CD1c-positive myeloid dendritic cell (primary cell): ENCODE data around the gene EXOC2.

Source experiments
- DNase-seq: peaks from one replicate; pipeline ENCODE4 v3.0.0-alpha.2; 2016; ENCODE audit errors: extremely low spot score

Gene EXOC2

GRCh38 chr6:446418-447366 is 246.2 kb downstream of the EXOC2 start:
- peak; percentile 29 for DNase-seq

GRCh38 chr6:445571-446417 is 247.1 kb downstream of the EXOC2 start:
- DNase-seq, result no peak

GRCh38 chr6:444653-445275 is 248.2 kb downstream of the EXOC2 start:
- no peak for DNase-seq

GRCh38 chr6:443621-444159 is 249.2 kb downstream of the EXOC2 start:
- no peak for DNase-seq

DNA sequence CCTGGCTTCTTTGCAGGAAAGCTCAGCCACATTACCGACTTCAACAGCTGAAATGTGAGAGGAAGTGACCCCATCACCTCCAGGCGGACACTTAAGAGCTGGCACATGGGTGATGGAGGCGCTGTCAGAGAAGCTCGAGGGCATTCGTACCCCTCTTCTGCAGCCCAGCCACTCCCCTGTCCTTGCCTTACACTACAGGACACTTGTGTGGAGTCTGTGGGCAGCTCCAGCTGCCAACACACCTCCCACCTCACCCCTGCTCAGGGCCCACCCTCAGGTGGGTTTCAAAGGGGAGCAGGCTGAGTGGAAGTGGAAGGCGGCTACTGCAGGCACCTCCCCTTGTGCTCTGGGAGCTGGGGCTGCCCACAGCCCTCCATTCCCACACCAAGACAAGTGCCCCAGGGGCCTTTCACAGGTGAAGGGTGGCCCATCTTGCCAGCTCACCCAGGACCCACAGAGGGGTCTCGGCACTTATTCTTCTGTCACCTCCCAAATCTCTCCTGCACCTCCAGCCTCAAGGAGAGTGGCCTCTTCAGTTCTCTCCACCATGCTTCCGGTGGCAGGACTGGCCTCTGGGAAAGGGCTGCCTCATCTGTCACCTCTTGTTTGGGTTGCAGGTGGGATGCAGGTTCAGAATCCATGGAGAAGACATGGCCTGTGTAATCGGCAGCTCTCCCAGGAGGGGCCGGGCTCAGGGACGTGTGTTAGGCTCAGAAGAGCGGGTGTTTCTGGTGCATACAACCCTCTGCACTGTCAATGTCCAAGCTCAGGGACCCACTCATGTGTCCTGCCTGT is 251.6 kb downstream of the EXOC2 start:
- DNase-seq, result no peak

DNA sequence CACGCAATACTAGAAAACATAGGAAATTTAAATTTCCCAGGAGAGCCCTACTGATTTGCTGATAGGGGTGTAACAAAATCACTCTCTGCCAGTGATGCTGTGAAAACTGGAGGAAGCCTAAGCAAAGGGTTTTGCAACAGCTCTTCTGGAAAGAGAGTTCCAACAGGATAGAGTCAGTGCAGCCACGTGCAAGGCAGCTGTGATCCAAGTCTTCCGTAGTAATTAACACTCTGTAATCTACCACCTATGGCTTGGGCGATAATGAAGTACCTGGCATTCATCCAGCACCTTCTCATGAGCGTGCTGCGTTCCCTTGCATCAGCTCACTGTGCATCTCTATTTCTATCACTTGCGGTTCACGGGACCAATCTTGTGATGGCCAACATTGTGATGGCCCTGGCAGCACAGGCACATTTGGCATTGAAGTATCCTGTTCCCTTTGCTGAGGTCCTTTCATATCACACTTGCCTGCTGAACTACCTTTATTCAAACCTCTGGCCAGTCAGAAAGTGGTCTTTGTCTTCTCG is 253.2 kb downstream of the EXOC2 start:
- no peak for DNase-seq

DNA sequence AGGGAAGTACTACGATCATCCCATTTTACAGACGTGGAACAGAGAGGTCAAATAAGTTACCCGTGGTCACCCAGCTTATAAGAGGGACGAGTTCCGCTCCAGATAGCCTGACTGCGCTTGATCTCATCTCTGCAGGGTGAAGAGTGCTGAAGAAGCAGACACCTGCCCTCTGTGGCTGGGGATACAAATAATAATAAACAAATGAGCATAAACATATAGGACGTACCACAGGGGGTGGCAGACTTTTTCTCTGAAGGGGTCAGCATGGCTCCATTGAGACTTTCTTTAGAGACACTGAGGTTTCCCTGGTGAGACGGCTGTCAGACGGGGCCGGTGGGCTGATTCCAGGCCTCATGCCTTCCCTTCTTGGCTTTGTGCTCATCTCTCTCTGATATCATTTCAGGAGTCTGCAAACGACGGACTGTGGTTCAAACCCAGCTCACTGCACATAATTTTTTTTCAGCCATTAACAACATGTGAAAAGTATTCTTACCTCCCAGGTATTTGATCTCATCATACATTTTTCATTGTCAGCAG is 254.2 kb downstream of the EXOC2 start:
- no peak for DNase-seq

GRCh38 chr6:437037-437392 is 255.9 kb downstream of the EXOC2 start:
- DNase-seq, result no peak

DNA sequence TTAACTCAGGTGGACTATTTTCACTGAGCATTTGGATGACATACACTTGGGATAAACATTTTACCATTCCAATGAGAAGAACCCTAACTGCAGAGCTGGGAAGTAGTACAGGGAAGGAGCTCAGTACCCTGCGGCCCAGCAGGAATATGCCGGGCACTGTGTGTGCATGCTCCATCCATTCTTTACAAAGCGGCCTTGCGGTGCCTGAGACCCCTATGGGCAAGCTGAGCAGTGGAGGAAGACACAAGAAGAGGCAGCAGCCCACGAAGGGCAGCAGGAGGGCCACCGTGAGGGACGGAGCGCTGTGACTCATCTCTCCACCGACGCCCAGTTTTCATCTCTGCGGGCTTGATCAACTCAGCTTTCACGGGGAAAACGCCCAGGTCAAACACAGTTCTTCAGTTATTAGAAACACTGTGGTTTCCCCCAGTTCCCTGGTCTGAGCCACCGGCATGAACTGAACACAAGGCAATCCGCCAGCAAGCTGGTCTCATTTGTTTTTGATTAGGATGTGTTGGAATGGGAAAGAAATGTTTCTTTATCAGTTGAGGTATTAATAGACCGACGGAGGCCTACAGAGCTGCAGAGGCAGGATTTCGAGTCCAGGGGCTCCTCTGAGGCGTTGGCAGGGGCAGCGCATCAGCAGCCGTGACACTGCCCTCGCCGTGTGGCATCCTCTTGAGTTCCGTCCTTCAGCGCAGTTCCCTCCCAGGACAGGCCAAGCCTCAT is 256.5 kb downstream of the EXOC2 start:
- no peak for DNase-seq

GRCh38 chr6:435441-436307 is 257.3 kb downstream of the EXOC2 start:
- DNase-seq, result no peak
